ENCODE measurements around the gene KLHL8.

Gene KLHL8

DNA sequence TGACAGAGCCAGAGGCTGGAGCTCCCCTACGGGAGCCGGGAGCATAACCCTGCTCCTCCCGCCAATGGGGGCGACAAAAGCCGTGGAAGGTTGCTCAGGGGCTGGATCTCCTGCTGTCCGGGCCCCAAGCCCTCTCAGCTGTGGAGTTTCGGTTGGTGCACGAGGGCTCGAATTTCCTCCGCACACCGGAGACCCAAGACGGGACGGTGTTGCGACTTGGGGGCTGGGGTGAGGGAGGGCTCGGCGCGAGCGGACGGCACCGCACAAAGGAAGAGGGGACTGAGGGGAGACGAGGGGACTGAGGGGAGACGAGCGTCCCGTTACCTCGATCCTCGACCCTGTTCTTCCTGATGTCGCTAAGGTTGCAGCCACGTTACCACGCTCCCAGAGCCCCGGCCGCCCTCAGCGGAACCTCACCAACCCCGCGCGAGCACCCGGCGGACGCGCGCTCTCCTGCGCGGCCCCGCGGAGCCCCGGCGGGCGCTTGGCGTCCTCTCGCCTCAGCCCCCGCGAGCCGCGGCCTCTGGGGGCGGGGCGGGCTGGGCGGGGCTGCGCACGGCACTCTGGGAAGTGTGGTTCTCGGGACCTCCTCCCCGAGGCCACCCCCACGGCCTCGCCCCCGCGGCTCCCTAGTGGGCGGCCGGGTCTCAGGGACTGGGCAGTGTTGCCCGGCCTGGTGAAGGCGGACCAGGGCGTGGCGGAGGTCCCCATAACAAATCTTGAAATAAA lies at the start of gene KLHL8:
Gene KLHL8 (minus strand): TSS at position 525 of the 729 bp plus-strand sequence. CDS start 25,079 bp downstream, outside the sequence.
- peak; percentile 52 to 94 (median 88) for DNase-seq
- intact Hi-C loops (cut with DNase I) = loop anchor here (5.0 kb wide), 1 partner anchor 288 kb away; no protein-coding TSS in a partner anchor

DNA sequence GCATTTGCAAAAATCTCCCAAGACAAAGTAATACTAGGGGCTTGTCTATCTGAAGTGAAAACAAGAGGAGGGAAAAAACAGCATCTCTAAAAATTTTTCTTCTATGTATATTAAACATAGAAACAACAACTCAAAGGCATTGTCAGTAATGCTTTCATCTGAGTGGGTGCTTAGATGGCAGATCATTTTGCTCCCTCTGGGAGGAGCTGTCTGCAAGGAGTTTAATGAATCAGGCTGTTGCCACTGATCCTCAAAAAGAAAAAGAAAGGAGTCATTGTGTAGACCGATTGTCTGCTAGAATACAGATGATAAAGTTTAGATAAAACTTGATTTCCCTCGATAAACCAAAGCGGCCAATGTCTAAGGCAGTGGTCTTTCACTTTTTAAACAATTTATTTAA lies 49.7 kb upstream of the KLHL8 start:
- DNase-seq = peak in 34 of 42 donors; percentile 6 to 80 (median 53)
- intact Hi-C loops (cut with DNase I) = loop anchor here (5.0 kb wide), 1 partner anchor 197 kb away; no protein-coding TSS in a partner anchor

DNA sequence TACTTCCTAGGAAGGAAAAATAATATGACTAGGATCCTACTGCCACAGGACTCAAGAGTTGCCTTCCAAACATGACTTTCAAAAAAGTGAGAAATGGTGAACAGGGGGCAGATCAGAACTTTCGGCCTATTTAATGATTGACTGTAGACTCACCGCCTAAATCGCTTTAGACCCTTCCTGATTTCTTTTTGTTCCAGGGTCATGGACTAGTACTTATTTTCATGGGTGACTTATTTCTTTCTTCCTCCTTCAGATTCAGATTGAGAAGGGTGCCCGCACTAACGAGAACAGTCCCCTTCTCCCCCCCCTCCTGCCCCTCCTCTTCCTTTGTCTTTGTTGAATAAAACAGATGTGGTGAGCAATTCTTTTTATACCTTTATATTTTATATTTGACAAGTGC lies 48.0 kb upstream of the KLHL8 start:
- intact Hi-C loops (cut with DNase I) = no loop called here
- DNase-seq = no peak

DNA sequence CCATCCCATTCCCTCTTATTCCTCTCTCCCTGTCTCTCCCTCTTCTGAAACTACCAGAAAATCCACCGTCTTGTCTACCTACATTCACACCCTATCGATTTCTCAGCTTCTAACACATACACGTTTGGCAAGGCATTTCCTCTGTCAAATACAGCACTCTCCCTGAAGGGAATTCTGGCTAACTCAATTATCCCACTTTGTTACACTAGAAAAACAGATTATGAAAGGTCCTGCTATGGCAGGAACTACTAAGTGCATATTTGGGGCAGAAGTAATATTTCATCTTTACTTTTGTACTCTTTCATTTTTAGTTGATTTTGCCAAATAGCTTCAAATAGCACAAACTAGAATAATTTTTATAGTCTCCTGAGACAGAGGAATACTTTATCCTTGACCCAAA lies 46.6 kb upstream of the KLHL8 start:
- DNase-seq = no peak

DNA sequence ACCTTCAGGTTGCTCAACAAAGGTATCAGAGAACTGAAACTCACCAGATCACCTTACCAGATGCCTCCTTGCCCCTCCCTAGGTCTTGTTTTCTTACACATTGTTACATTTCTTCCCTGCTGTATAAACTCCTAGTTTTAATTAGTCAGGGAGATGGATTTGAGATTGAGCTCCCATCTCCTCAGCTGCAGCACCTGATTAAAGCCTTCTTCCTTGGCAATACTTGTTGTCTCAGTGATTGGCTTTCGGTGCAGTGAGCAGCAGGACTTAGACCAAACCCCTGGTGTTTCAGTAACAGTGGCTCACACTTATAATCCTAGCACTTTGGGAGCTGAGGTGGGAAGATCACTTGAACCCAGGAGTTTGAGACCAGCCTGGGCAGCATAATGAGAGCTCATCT lies 42.5 kb upstream of the KLHL8 start:
- intact Hi-C loops (cut with DNase I) = no loop called here
- DNase-seq = no peak

More for the DNA sequence above, 46.6 kb upstream of the KLHL8 start:
- intact Hi-C loops (cut with DNase I) = no loop called here

DNA sequence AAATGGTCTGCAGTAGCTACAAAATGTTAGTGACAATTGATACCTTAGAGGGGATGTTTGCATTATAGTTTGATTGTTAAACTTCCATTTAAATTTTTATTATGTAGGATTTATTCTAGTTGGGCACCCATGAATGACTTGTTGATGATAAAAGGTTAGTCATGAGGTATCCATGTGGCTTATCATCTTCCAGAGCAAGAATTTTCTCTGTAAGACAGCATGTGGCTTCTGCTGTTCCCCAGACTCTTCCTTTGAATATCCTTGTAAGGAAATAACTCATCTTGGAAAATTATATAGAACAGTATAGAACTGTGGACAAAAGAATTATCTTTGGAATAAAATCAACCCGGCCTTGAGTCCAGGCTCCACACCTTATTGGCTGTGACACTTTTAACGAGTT lies 40.1 kb upstream of the KLHL8 start:
- no peak for DNase-seq
- intact Hi-C loops (cut with DNase I) = no loop called here

DNA sequence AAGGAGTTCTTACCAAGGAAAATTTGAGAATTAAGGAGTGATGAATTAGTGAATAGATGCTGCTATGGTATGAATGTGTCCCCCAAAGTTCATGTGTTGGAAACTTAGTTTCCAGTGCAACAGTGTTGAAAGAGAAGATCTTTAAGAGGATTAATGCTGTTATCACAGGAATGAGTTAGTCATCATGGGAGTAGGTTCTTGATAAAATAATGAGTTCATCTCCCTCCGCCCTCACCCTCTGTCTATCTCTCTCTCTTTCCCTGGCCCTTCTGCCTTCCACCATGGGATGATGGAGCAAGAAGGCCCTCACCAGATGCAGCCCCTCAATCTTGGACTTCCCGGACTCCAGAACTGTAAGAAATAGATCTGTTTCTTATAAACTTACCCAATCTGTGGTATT lies 38.3 kb upstream of the KLHL8 start:
- intact Hi-C loops (cut with DNase I) = no loop called here
- DNase-seq = no peak

DNA sequence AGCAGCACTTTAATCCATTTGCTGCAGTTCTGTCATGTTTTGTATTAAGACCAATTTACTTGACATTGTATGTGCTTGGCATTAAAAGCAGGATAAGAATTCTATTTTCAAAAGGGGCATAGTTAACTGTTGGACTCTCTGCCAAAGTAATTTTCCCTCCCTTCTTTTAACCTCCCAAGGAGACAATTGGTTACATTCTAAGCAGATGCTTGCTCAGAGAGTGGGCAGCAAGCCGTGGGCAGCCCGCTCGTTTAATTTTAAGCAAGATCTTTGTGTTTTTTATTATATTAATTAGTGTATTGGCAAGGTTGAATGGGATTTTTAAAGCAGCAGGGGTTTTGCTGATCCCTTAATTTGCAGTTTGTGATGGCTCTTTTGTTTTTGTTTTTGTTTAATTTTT lies 37.1 kb upstream of the KLHL8 start:
- intact Hi-C loops (cut with DNase I) = no loop called here
- DNase-seq = peak in 28 of 42 donors; percentile 5 to 56 (median 27)

DNA sequence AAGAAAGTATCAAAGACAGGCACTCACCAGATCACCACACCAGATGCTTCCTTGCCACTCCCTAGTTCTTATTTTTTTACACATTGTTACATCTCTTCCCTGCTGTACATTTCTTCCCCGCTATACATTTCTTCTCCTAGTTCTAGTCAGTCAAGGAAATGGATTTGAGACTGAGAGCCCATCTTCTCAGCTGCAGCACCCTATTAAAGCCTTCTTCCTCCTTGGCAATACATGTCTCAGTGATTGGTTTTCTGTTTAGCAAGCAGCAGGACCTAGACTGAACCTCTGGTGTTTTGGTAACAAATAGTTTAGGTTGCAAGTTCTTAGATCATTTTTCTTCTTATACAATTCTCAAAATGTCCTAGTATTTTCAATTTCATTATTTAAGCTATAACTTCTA lies 35.3 kb upstream of the KLHL8 start:
- DNase-seq = no peak
- intact Hi-C loops (cut with DNase I) = no loop called here

DNA sequence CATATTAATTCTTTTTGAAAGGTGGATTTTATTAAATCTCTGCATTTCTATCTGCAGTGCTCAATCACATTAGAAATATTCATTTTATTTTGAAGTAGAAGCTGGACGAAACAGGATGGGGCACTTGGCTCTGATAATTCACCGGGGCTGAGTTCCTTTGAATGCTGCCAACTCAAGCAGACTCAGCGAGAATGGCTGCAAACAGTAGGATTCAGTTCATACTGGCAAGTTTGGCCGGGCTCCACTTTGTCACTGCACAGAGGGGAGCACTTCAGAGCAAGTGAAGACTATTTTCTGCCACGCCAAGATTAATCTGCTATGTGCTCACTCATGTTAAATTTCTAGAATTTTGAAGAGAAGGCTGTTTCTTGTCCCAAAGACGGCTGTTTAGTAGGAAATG lies 30.7 kb upstream of the KLHL8 start:
- DNase-seq = peak; percentile 61 to 94 (median 83)
- intact Hi-C loops (cut with DNase I) = no loop called here

DNA sequence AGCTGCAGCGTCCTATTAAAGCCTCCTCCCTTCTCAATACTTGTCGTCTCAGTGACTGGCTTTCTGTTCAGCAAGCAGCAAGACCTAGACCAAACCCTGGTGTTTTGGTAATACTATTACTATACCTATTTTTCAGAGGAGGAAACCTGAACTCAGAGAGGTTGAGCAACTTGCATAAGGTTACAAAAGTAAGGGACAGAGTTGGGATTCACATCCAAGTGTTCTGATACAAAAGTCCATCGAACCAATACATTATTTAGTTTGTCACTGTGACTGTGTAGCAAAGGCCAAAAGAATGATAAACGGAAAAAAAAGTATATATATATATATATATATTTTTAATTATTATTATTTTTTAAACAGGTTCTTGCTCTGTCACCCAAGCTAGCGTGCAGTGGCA lies 29.9 kb upstream of the KLHL8 start:
- DNase-seq = no peak
- intact Hi-C loops (cut with DNase I) = no loop called here

DNA sequence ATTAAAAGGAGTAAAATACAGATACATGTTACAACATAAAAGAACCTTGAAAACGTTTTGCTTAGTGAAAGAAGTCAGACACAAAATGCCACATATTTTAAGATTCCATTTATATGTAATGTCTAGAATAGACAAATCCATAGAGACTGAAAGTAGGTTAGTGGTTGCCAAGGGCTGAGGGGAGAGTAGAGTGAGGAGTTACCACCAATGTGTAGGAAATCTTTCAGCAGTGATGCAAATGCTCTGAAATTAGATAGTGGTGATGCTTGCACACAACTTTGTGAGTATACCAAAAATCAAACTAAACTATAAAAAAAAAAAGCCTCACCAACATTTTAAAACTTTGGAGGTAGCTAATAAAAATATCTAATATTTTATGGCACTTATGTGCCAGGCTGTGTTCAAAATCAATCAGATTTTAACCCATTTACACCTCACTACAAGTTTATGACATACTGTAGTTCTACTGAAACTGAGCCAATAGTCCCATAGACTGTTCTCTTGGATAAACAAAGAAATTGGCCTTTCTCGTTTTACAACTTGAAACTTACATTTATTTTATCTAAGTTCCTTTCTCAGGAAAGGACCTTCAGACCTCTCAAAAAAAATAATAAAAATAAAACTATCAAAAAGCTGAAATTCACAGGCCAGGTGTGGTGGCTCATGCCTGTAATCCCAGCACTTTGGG lies 29.1 kb upstream of the KLHL8 start:
- intact Hi-C loops (cut with DNase I) = no loop called here
- DNase-seq = no peak

DNA sequence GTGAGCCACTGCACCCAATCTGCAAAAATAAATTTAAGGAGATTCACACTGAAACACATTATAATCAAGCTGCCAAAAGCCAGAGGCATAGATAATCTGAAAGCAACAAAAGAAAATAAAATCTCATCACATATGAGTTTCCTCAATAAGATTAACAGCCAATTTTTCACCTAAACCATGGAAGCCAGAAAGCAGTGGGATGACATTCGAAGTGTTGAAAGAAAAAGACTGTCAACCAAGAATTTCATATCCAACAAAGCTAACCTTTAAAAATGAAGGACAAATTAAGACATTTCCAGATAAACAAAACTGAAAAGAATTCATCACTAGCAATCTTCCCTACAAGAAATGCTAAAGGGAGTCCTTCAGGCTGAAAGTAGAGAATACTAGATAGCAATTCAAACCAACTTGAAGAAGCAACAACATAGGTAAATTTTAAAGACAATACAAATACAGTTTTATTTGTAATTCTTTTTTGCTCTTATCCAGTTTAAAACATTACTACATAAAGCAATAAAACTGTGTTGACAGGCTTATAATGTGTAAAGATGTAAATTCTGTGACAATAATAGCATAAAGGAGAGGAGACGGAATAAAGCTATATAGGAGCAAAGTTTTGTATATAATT lies 23.1 kb upstream of the KLHL8 start:
- DNase-seq = no peak
- intact Hi-C loops (cut with DNase I) = no loop called here

DNA sequence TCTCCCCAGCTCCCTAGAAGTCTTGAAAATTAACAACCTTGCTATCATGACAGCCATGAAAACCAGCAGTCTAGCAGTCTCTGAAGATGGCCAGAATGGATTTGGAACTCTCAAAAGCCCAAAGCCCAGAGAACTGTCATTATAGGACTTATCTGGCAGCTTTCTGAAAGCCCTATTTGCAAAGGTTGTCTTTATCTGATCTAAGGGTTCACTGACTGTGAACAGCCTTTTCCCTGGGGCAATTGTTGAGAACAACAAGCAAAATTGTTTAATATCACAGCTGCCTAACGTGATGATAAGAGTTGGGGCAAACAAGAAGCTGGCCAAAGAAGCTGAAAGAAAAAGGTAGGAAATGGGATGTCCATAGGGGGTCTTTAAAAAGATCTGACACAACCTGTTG lies 20.9 kb upstream of the KLHL8 start:
- no peak for DNase-seq
- intact Hi-C loops (cut with DNase I) = no loop called here

DNA sequence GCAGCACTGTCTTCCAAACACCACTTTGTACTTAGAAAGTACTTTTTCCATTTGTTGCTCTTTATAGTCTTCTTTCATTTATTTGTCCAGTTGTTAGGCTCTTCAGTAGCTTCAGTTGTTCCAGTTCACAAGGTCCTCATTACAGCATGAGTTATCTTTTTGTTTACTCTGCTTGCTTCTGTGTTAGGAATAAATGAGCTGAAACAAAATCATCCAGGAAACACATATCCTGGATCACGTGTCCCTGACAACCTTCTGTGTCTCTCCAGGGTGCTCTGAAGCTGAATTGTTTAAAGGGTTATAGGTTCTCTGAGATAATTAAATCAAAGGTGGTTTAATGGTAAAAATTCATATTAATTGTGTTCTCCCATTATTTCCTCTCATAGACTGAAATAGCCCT lies 19.9 kb upstream of the KLHL8 start:
- no peak for DNase-seq
- intact Hi-C loops (cut with DNase I) = no loop called here

DNA sequence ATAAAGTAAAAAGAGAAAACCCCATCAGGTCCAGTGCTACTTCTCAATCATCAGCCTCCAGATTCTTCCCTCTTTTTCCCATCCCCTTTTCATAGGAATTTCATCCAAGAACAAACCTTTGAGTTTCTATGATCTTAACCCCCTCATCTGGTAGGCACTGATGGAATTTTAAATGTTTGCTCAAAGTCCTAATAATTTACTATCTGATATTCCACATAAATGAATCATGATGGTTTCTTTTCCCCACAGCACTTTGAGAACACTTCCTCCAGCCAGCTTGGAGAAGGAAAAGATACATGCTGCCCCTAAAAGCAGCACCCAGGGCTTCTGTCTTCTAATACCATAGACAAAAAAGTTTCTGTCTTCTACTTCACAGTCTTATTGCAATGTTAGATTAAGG lies 19.4 kb upstream of the KLHL8 start:
- intact Hi-C loops (cut with DNase I) = no loop called here
- no peak for DNase-seq

DNA sequence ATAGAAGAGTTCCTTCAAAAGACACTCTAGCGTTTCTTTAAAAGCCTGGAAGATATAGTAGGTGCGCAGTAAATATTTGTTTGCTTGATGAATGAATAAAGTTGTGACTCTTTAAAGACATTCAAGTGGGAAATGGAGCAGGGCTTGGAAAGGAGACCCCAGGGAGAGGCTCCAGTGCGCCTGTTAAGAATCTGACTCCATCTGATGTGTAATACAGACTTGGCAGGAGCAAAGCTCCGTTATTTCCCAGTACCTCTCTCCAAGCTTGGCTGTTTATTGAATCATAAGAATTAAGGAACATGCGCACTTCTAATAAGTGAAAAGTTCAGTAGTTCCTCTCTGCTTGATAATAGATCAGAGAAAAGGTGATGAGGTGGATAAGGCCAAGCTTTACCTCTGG lies 18.8 kb upstream of the KLHL8 start:
- no peak for DNase-seq
- intact Hi-C loops (cut with DNase I) = no loop called here

DNA sequence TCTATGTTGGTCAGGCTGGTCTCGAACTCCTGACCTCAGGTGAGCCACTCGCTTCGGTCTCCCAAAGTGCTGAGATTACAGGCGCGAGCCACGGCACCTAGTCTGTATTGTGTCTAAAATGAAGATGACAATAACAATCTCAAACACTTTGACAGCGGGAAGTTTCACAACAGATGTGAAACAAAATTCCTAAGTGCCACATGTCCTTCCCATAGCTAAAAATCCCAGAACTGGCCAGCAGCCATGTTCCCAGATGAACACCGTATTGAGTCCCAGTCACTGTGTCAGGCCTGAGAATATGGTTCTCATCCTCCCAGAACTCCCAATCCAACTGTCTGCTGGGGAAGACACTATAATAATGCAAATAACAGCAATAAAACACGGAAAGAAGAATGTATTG lies 16.4 kb upstream of the KLHL8 start:
- DNase-seq = no peak

DNA sequence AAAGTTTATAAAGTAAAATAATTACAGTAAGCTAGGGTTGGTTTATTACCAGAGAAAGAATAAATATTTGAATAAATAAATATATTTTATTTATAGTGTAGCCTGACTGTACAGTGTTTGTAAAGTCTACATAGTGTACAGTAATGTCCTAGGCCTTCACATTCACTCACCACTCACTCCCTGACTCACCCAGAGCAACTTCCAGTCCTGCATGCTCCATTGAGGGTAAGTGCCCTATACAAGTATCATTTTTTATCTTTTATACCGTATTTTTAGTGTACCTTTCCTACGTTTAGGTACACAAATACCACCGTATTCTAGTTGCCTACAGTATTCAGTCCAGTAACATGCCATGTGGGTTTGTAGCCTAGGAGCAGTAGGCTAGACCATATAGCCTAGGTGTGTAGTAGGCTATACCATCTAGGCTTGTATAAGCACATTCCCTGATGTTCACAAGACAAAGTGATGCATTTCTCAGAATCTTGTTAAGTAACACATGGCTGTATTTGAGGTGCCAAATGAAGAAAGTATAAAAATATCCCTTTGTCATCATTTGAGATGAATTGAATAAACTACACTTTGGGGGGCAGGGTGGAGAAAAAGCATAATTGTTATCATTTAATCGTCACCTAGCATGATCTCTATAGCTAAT lies 14.7 kb upstream of the KLHL8 start:
- intact Hi-C loops (cut with DNase I) = loop anchor here (2.0 kb wide), 1 partner anchor 84 kb away; no protein-coding TSS in a partner anchor
- DNase-seq = no peak

More for the DNA sequence above, 16.4 kb upstream of the KLHL8 start:
- intact Hi-C loops (cut with DNase I) = no loop called here

DNA sequence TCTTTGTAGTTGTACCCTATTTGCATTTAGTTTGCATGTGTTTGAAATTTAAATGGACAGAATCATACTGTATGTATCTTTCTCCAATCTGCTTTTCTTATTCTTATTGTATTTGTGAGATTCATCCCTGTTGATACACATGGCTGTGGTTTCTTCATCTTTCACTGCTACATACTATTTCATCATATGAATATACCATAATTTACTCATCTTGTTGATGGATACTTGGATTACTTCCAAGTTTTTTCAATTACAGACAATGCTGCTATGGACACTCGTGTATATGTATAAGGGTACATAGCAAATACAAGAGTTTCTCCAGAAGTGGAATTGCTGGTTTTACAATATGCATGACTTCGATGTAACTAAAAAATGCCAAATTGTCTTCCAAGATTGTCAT lies 11.8 kb upstream of the KLHL8 start:
- intact Hi-C loops (cut with DNase I) = no loop called here
- no peak for DNase-seq

Measured in head of caudate nucleus (tissue), 42 donors.